NCI-H446 (cell line): ENCODE data around the gene IHH.

ENCODE experiments used
- DNase-seq, 2 experiments: peaks; one replicate each; lab custom pipeline; 2025; lab: John Stamatoyannopoulos, UW

Gene IHH

DNA sequence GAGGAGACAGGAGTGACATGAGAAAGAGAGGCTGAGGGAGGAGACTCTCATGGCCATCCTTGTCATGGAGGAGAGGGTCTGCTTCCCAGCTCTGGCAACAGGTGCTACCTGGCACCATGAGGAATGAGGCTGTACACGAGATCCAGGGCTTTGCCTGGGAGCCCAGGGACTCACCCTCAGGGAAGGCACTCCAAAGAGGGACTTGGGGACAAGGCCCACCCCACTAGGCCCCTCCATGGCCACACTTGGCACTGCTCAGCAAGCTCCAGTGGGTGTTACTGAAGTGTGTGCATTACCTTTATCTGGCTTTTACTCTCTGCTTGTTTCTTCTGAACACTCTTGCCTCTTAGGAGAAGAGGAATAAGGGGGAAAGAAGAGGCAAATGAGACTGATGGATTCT is 22.1 kb downstream of the IHH start:
- no peak for DNase-seq

DNA sequence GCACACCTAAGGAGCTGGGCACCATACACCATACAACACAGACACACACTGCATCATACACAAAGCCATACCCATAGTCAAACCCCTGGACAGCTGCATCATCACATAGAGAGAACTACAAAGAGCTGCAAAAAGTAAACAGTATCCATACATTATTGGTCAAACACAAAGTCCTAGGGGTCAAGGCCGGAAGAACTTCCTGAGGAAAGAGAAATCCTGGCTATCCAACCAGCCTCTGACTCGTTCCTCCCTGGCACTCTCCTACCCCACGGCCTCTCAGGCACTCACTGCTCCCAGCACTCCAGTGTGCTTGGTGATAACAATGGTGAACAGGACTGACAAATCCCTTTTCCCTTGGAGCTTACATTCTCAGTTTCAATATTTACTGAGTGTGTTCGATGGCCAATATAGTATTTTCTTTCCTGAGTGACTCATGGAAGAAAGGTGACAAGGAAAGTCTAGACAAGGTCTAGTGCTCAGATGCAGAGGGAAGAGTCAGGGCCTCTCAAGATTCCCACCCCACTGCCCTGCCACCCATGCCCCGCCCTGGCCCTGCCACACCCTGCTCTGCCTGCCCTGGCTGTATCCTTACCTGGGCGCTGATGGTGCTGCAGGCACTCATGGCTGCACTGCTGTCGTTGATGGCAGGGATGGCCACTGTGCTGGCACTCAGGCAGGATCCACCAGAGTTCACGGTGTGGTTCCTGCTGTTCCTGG is 22.8 kb downstream of the IHH start:
- DNase-seq, result no peak

DNA sequence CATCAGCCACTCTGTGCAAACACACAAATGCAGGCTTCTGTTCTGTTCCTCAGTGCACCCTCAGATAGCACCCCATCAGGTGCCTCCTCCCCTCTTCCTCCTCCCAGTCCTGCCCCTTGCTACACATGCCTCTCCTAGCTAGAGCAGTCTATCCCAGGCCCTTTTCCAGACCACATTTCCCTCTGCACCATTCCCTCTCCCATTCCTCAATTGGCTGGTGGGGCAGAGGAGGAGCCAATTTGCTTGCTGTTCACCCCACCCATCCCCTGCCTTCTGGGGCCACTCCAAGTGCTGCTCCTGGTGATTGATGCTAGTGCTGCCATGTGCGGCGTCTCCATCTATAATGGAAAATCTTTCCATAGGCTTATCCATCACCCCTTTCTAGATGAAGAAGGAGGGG is 24.8 kb downstream of the IHH start:
- DNase-seq, result no peak

GRCh38 chr2:219034823-219035222 is 25.9 kb downstream of the IHH start:
- DNase-seq, result no peak

DNA sequence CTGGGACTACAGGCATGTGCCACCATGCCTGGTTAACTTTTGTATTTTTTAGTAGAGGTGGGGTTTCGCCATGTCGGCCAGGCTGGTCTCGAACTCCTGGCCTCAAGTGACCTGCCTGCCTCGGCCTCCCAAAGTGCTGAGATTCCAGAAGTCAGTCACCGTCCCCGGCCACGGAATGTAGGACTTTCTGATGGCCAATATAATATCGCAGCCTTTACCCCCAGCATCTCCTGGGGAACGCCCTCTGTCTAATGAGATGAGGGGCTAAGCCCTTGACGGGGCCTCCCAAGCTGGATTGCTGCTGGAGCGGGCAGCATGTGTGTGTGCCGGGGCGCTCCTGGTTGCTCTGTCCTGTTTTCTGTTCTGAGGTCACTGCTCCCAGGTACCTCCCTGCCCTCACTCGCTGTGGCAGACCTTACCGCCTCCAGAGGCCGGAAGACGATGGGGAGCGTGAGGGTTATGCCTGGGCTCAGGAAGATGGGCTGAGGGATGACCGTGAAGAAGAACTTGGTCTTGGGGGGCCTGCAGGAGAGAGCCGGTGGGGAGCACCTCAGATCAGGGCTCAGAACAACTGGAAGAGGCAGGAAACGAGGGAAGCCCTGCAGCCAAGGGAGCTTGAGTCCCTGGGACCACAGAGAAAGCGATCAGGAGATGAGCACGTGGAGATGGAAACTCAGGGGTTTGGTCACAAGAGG is 28.5 kb downstream of the IHH start:
- no peak for DNase-seq

DNA sequence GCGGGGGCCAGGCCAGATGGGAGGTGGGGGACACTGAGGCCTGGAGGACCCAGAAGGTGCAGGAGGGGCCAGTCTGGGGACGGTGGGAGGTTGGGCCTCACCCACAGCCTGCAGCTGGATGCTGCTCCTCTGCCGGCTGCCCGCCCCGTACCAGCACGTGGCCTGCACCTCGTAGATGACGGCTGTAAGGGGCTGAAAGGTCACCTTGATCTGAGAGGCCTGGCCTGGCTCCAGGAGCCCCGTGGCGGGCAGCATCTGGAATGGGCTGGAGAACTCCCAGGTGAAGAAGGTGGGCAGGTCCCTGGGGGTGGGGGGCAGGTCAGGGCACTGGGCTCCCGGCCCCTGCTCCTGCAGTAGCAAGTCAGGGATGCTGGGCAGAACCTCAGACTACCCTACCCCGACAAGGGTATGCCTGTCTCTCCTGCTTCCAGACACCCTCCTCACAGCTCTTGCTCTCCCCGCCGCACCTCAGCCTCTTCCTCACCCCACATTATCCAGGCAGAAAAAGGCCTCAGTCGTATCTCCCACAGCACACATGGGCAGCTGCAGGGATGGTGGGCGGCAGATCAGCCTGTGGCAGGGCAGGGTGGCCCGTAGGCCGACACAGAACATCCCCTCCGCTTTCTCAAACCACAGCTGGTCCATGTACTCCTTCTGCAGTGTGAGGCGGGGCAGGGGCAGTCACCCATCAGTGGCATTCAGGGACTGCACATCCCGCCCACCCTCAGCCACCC is 29.5 kb downstream of the IHH start:
- no peak for DNase-seq

- DNase-seq, result no peak
Observed at GRCh38 chr2:219030177-219030940, 30.4 kb downstream of the IHH start.

DNA sequence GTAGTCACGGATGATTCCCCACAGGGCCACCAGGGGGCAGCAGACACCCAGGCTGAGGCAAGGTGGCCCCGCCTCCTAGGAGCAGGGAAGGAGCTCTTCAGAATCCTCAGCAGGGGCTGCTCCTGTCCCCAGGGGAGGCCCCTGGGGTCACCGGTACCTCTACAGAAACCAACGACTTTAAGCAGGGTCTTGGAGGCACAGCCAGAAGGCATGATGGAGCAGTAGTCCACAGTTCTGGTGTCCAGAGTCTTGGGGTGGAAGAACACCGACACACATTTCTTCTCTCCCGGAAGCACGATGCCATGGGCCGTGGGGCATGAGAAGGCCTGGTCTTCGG is 30.9 kb downstream of the IHH start:
- DNase-seq, result peak; percentile 34 to 76

- DNase-seq, result no peak
Observed at GRCh38 chr2:219028996-219029828, 31.5 kb downstream of the IHH start.

DNA sequence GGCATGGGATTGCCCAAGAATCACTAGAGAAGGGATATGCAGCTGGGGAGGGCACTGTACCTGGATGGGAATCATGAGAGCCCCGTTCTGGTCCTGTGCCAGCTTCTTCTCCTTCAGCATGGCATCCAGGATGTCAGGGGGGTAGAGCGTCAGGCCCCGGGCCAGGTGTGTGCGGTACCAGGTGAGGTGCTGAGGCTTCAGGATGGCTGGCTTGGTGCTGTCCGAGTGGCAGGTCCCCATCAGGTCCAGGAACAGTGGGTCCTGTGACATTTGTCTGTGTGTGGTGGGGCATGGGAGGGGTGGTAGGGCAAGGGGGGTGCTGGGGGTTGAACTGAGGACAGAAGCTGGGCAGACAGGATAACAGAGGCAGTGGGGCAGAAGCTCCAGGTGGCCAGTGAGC is 32.6 kb downstream of the IHH start:
- DNase-seq, result no peak

DNA sequence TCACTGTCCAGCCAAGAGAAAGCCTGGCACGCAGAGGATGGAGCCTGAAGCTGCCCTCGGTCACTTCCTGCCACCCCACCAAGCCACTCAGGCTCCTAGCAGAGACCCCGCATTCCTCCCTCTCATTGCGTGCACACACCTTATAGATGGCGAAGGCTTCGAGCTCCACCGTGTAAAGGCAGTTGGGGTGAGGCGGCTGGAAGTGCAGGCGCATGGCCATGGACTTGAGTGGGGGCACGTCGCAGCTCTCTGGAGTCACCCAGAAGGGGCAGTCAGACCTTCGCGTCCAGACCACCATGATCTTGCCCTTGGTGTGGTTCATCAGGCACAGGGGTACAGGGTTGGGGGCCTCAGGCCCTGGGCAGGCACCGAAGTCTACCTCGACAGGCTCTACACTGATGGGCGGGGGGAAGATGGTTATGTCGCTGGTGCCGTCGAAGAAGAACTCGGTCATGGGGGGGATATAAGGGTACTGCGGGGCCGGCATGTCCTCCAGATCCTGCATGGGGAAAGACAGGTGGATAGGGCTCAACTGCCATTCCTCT is 33.1 kb downstream of the IHH start:
- no peak for DNase-seq

GRCh38 chr2:219026946-219027345 is 33.8 kb downstream of the IHH start:
- no peak for DNase-seq

- DNase-seq, result no peak
Observed at GRCh38 chr2:219025637-219026585, 34.8 kb downstream of the IHH start.

DNA sequence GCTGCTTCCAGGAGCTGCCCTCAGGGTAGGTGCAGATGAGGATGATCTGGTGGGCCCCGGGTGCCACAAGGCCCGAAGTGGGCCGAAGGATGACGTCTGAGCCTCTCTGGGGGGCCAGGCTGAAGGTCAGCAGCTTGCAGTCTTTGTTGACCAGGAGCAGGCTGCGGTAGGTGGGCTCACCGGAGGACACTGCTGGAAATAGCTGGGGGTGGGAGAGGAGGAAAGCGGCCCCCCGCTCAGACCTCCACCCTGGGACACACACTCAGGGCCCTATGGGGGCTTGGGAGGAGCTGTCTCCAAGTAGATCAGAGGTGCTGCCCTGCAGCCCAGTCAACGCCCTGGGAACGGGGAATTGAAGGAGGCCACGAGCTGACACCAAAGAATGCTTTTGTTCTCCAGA is 36.7 kb downstream of the IHH start:
- DNase-seq, result no peak

- DNase-seq, result no peak
Observed at GRCh38 chr2:219023045-219023605, 37.6 kb downstream of the IHH start.

DNA sequence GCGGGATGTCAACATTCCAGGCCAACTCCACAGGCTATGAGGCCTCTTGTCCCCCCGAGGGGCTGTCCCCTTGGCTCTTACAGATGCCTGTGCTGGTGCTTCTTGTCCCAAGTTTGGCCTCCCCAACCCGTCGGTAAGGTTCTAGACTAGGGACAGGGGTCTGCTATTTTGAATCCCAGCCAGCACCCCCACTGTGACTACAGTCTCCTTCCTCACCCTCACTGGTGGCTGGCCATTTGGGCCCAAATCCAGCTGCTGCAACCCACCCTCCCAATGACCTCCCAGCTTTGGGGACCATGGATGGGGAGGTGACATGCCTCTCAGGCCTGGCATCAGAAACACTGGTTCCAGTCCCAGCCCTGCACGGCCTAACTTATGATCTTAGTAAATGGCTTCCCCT is 38.1 kb downstream of the IHH start:
- DNase-seq, result no peak

DNA sequence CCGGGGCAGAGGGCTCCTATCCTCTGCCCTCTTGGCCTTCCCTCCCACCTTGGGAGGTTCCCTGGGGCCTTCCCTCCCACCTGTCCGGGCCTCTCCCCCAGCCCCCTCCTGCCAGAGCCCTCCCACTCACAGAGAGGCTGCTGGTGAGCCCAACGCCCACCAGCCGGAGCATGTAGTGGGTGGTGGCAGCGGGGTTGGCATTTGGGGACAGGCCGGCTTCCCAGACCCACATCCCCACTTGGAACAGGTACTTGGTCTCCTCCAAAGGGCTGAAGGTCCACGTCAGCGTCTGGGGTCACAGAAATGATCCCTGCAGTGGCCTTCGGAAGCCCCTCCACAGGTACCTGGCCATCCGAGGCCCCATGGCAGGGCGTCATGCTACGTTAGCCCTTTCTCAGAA is 38.7 kb downstream of the IHH start:
- no peak for DNase-seq

GRCh38 chr2:219021591-219021990 is 39.1 kb downstream of the IHH start:
- DNase-seq, result no peak

DNA sequence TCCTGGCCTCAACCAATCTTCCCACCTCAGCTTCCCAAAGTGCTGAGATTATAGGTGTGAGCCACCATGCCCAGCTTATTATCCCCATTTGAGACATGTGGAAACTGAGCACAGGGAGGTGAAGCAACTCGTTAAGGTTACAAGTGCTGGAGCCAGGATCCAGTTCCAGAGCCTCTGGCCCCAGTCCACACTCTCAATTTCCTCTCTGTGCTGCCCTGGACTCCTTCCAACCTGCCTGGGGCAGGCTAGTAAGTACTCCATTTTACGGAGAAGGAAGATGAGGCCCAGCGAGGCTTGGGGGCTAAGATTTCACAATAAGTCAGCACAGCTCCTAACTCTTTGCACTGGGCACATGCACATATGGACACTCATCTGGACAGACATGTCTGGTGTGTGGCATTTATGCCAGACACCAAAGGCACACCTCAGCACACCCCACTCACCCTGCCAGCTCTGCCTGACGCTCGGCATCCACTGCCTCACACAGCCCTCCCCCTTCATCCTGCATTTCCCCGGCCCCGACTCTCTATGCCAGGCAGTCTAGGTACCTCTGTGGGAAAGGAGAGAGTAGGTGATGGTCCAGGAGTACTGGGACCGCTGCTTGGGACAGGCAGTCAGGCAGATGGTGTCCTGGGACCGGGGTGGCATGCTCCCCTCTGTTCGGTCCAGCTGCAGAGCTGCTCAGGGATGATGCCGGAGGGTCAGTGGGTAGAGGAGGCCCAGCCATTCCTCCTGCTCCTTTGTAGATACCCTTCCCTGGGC is 39.9 kb downstream of the IHH start:
- peak in 1 of 2 experiments; percentile 82 for DNase-seq
